BJ (cell line): Measurements from ENCODE around the gene CHST11. TPM values are rescaled to one million over a fixed set of nuclear protein-coding genes. Genes with fewer than 3 reads are reported as not detected.

ENCODE experiments used
- CTCF ChIA-PET: fragments of 350-600 bp; formaldehyde crosslinking; extraction: SDS; loops from one replicate; lab custom pipeline; 2021; ENCODE audit warnings: antibody characterized with exemption, inconsistent platforms; lab: Yijun Ruan, JAX
- POLR2A ChIA-PET: fragments of 300-600 bp; sonication (Branson Sonifier 250); formaldehyde crosslinking; extraction: SDS; loops from one replicate; lab custom pipeline; 2021; ENCODE audit warnings: antibody characterized with exemption; lab: Charles Lee
- DNase-seq: peaks from one replicate; pipeline ENCODE4 v3.0.0-alpha.2; 2011; ENCODE audit warnings: low read depth
- H3K27me3 ChIP-seq: 2 replicates; pipeline ENCODE4 v1.6.0; 2011; ENCODE audit warnings: low read length; ENCODE audit not compliant: control insufficient read depth, insufficient read depth
- H3K36me3 ChIP-seq: 2 replicates; pipeline ENCODE4 v1.5.1; 2011; ENCODE audit warnings: low read length; ENCODE audit not compliant: control insufficient read depth, insufficient read depth
- H3K4me3 ChIP-seq: 2 replicates; pipeline ENCODE4 v1.5.1; 2011; ENCODE audit warnings: low read depth, mild to moderate bottlenecking, control low read depth, low read length
- CTCF ChIP-seq: IDR thresholded peaks from 2 replicates; pipeline ENCODE4 v1.5.1; 2011; ENCODE audit warnings: low read depth, mild to moderate bottlenecking, control low read depth, inconsistent platforms, low read length, moderate library complexity; ENCODE audit not compliant: insufficient read depth
- polyA plus RNA-seq: library from polyadenylated mRNA; depleted of rRNA; stranded (reverse); fragments of >200 nt; gene quantifications from 2 replicates; pipeline ENCODE4 v1.2.3, GENCODE V29; 2011

Gene CHST11
- polyA plus RNA-seq, 1 experiment: 7.3 TPM

GRCh38 chr12:104751120-104751519 is 294.4 kb downstream of the CHST11 start:
- ChIA-PET POLR2A (no interaction called here), CTCF (no interaction called here)
- no peak for DNase-seq
- H3K27me3 ChIP-seq: no peaks in the 10 kb centered on the region
- no peak overlapping the region for H3K4me3 ChIP-seq
- H3K36me3 ChIP-seq: no peaks in the 10 kb centered on the region
- TF ChIP-seq CTCF: no peak

GRCh38 chr12:104751594-104751993 is 294.8 kb downstream of the CHST11 start:
- POLR2A ChIA-PET: no interaction called here
- CTCF ChIA-PET: no interaction called here
- DNase-seq: no peak
- no peak for TF ChIP-seq CTCF
- Histone ChIP-seq H3K4me3 (no peak overlapping the region), H3K36me3 (no peaks in the 10 kb centered on the region), H3K27me3 (no peaks in the 10 kb centered on the region)

- Histone ChIP-seq H3K4me3 (no peak overlapping the region), H3K27me3 (no peaks in the 10 kb centered on the region), H3K36me3 (no peaks in the 10 kb centered on the region)
- ChIA-PET CTCF (no interaction called here), POLR2A (no interaction called here)
- no peak for DNase-seq
- TF ChIP-seq CTCF: no peak
These were observed 295.3 kb downstream of the CHST11 start for GRCh38 chr12:104752016-104752415.

GRCh38 chr12:104752881-104753280 is 296.1 kb downstream of the CHST11 start:
- CTCF ChIA-PET: no interaction called here
- no peaks in the 10 kb centered on the region for H3K36me3 ChIP-seq

GRCh38 chr12:104756901-104757300 is 300.2 kb downstream of the CHST11 start:
- ChIA-PET CTCF (no interaction called here), POLR2A (no interaction called here)
- DNase-seq: no peak
- TF ChIP-seq CTCF: no peak
- Histone ChIP-seq H3K27me3 (no peaks in the 10 kb centered on the region), H3K4me3 (no peak overlapping the region), H3K36me3 (no peaks in the 10 kb centered on the region)

More at GRCh38 chr12:104752881-104753280, 296.1 kb downstream of the CHST11 start:
- no peak for DNase-seq
- POLR2A ChIA-PET: no interaction called here
- TF ChIP-seq CTCF: no peak
- Histone ChIP-seq H3K4me3 (no peak overlapping the region), H3K27me3 (no peaks in the 10 kb centered on the region)
